HG03175 (cell line): Measurements from ENCODE around the gene ROCK2.
A peak's percentile ranks its signal among the peaks of the same experiment; 100 is the strongest.

Experiments
- ATAC-seq: cut with Tn5 transposase; IDR thresholded peaks from one replicate; pipeline ENCODE4 v1.9.1; 2021; ENCODE audit warnings: mild to moderate bottlenecking, moderate library complexity; ENCODE audit not compliant: unreplicated experiment

ROCK2 gene

DNA sequence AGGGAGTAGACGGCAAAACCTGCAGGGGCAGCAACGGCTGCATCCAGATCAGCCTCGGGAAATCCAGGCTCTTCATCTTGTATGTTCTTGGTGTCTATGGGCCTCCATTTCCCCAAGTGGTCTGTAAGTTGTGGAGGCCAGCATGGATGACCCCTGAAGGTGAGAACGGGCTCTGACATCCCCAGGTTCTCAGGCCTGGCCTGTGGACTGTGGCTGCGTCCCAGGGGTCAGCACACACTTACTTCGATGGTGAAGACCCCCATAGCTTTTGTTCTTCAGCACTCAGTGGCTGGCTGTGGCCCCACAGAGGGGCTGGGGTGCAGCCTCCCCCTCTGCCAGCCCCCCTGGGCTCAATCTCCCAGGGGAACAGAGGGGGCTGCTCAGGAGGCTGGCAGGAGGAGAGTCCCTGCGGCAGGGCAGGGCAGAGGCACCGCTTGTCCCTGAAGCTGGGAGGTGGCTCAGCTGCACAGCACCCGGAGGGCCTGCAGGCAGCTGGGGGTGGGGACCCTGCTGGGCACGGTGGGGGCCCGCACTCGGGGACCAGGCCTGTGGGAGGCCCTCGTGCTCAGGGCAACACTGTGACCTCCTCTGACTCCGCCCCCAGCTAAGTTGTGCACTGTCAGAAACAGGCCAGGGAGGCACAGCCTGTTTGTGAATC lies 185.4 kb downstream of the ROCK2 start:
- ATAC-seq, result no peak

- no peak for ATAC-seq
Observed at GRCh38 chr2:11157731-11158130, 186.7 kb downstream of the ROCK2 start.

- no peak for ATAC-seq
Observed at GRCh38 chr2:11157296-11157695, 187.1 kb downstream of the ROCK2 start.

DNA sequence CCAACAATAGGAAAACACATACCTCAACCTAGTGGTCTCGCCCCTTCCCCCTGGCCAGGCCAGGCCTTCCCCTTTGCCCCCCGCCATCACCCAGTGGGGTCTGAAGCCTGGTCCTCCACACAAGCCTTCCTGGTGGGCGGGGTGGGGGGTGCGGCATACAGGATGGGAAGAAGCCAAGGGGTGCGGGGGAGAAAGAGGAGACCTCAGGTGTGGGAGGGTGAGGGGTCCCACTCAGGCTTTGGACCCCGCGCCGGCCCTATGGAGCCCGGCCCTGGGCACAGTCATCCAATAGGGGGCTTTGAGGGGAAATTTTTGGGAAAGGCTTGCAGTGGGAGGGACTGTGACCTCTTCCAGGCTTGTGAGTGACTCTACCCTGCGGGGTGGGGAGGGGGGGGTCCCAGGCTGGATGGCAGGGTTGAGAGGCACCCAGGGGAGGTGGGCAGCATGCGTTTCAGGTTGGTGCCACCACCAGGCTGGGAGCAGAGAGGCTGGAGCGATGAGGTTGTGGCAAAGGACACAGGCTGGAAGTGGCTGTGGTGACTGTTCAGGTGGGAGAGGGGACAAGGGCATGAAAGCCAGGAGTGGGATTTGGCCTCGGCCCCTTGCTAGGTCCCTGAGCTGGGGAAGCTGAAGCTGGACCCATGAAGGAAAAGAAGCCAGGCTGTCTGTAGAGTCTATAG lies 187.9 kb downstream of the ROCK2 start:
- ATAC-seq, result no peak

DNA sequence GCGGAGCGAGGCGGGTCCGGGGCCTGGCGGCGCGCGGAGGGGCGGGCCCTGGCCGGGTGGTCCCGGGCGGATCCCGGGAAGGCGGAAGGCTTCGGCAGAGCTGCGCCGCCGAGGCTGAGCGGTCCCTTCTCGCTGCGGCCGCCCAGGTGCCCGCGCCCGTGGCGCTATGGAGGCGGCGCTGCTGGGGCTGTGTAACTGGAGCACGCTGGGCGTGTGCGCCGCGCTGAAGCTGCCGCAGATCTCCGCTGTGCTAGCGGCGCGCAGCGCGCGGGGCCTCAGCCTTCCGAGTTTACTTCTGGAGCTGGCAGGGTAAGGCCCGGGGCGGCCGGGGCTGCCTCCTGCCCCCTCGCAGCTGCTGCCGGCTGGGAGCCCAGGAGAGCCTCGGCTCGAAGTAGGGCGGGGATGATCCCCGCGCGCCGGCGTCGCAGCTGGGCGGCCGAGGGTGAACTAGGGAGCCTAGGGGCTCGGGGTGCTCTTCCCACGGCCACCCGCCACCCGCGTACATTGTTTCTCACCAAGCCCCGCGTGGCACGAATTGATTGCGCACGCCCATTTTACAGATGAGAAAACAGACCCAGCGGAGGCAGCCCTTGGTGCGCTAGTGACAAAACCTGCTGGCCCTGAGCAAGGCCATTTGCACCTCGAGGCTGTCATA lies 188.9 kb downstream of the ROCK2 start, which contains the start of gene SLC66A3:
TSS of gene SLC66A3 (plus strand) at position 87 of the 655 bp plus-strand sequence. CDS start at position 167, 80 bp downstream.
- ATAC-seq, result peak; percentile 84

DNA sequence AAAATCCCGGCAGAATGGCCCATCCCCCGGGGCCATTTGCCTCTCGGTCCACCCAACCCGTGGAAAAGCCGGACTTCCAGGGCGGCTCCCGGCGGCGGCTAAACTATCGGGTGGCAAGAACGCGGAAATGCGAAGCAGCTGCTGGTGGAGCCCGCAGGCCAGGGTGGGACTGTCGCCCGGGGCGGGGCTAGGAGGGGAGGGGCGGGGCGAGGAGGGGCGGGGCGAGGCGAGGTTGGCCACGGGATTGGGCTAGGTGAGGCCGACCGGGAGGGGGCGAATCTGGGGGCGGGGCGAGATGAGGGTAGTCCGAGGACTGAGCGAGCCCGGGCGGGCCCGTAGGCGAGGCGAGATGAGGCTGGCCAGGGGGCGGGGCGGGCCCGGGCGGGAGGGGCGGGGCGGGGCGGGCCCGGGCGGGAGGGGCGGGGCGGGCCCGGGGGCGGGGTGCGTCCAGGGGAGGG lies 189.5 kb downstream of the ROCK2 start:
- peak; percentile 69 for ATAC-seq

- peak; percentile 12 for ATAC-seq
Observed at GRCh38 chr2:11154016-11154922, 190.2 kb downstream of the ROCK2 start.

DNA sequence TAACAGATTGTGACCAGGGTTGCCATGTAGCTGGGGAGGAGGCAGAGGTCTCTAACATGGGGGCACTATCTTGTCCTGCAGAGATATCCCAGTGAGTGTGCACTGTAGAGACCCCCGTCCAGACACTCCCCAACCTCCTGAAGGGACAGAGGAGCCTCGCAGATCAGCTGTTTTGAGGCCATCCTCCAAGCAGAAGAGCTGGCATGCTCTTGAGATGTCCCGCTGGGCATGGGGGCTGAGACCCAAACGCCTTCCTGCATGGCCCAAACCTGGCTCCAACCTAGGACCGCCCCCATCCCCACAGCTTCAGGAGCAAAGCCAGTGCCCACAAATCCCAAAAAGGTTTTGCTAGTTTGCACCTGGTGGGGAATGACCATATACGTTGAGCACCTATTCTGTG lies 191.8 kb downstream of the ROCK2 start:
- ATAC-seq, result no peak

GRCh38 chr2:11147263-11147662 lies 197.2 kb downstream of the ROCK2 start:
- ATAC-seq, result no peak

- ATAC-seq, result no peak
Observed at GRCh38 chr2:11146076-11146475, 198.4 kb downstream of the ROCK2 start.

DNA sequence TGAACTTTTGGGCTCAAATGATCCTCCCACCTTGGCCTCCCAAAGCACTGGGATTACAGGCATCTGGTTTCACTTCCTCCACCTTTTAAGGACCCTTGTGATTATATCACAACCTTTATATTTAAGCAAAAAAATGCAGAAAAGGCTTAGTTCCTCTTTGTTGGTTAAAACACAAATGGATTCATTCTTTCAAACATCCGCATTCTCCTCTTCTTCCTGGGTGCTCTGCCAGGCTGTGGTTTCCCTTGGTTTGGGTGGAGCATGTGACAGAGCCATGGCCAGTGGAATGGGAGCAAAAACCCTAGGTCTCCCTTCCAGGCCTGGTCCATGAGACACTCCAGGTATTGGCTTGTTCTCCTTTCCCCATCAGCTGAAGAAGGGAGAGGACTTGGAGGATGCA lies 199.1 kb downstream of the ROCK2 start:
- no peak for ATAC-seq

GRCh38 chr2:11144738-11145079 lies 199.7 kb downstream of the ROCK2 start:
- ATAC-seq, result no peak

- ATAC-seq, result no peak
Observed at GRCh38 chr2:11144077-11144737, 200.2 kb downstream of the ROCK2 start.

GRCh38 chr2:11142987-11143386 lies 201.4 kb downstream of the ROCK2 start:
- ATAC-seq, result no peak

DNA sequence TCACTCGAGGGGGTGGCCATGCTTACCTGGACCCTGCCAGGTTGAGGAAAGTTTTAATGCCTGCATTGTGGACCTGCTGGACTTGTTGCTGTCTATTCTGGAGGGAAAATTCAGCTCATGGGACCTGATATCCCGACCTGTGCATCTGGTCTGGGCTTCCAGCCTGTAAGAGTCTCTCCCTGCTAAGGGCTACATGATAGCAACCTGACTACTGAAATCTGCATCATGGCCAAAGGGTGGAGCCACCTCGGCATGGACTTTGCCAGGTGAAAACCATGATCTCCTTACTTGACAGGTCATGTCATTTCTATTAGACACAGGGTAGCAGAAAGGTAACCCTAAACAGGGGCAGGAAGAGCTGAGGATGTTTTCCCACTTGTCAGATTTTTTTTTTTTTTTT lies 202.1 kb downstream of the ROCK2 start:
- ATAC-seq, result no peak

- no peak for ATAC-seq
Observed at GRCh38 chr2:11141319-11141718, 203.1 kb downstream of the ROCK2 start.

- ATAC-seq, result no peak
Observed at GRCh38 chr2:11140492-11140891, 203.9 kb downstream of the ROCK2 start.

DNA sequence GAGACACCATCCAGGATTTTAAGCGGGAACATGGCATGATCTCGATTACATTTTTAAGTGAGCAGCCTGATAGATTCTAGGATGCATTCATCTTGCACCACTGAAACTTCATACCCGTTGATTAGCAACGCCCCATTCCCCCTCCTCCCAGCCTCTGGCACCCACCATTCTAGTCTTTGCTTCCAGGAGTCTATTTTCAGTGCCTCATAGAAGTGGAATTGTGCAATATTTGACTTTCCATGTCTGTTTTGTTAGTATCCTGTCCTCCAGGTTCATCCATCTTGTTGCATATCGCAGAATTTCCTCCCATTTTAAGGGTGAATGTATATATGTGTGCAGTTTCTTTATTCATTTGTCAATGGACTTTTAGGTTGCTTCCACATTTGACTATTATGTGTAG lies 210.1 kb downstream of the ROCK2 start:
- ATAC-seq, result no peak

- ATAC-seq, result no peak
Observed at GRCh38 chr2:11133936-11134320, 210.5 kb downstream of the ROCK2 start.

- ATAC-seq, result no peak
Observed at GRCh38 chr2:11133238-11133935, 211.0 kb downstream of the ROCK2 start.
